Medulla oblongata (tissue), 1 donor: Measurements from ENCODE around the gene CAMK1.
A peak's percentile ranks its signal among the peaks of the same experiment; 100 is the strongest.

Experiments
- DNase-seq: peaks from one replicate; pipeline ENCODE4 v3.0.0-alpha.2; 2015; ENCODE audit errors: extremely low spot score

Gene CAMK1

DNA sequence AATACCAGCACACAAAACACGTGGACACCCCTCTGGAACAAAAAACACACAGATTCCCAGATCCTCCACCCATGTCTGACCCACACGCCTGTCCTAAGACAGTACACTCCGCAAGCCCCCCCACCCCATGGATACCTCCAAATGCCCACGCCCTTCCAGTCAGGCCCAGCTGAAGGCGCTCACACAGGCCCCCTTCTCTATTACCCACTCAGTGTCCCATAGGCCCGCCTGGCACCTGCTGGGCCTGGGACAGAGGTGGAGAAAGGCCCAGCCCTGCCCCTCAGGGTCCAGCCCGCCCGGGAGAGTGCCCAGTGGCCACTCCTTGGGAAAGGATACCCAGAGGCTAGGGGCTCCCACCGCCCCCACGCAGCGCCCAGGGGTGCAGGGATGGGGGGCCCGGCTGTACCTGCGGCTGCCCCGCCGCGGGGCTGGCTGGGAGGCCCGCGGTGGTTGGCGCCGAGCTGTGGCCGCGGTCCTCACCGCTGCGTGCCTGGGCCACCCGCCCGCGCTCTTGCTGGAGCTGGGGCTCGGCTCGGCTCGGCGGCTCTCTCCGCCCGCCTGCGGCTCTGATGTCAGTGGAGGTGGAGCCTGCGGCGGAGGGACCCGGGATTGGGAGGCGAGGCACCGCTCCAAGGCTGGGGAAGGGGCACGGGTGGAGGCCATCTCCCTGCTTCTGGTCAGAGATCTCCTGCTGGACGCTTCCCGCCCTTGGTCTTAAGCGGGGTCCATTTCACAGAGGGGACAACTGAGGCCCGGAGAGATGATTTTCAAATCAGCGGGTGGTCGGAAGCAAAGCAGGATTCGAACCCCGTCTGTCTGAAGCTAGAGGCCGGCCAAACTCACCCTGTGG, at the start of gene CAMK1:
Gene CAMK1, minus strand, starts transcription at position 522 of the 850 bp plus-strand sequence. CDS start 2,198 bp downstream, outside the sequence.
- DNase-seq, result peak; percentile 70

GRCh38 chr3:9818666-9819335, 49.1 kb upstream of the CAMK1 start:
- no peak for DNase-seq

GRCh38 chr3:9817436-9817835, 47.7 kb upstream of the CAMK1 start:
- DNase-seq, result no peak

GRCh38 chr3:9815986-9816385, 46.2 kb upstream of the CAMK1 start:
- DNase-seq, result no peak

- DNase-seq, result no peak
Observed at GRCh38 chr3:9812870-9813483, 43.2 kb upstream of the CAMK1 start.

- no peak for DNase-seq
Observed at GRCh38 chr3:9810846-9811245, 41.1 kb upstream of the CAMK1 start.

GRCh38 chr3:9810433-9810770, 40.7 kb upstream of the CAMK1 start:
- DNase-seq, result no peak

DNA sequence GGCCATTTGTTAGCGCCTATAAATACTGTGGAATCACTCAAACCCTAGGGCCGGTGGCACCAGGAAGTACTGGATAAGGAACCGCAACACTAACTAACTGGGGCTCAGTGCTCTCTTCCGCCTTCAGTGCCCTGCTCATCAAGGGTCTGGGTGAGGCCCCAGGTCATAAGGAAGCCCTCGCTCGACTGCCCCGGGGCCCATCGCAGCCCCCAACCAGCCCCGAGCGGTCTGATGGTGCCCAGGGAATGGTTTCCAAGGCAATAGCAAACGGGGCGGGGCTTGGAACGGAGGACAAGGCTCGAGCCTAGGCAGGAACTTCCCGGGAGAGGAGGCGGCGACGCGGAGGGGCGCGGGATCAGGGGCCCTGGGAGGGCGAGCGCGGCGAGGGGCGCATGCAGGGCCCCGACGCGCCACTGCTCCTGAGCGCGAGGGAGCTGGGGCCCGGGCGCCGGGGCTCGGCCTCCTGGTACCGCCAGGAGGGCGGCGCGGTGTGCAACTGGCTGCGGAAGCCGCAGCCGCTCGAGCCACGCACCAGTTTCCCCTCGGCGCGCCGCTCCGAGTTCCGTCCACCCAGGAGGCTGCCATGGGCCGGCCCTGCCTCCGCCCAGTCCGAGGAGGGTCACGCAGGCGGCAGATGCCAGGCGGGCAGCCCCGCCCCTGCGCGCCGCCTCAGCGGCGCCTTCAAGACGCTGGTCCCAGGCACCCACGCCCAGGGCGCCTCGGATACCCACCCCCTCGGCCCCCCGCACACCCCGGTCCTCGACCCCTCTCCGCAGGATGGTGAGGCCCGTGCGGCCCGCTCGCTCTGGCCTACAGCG, 40.1 kb upstream of the CAMK1 start, which contains the start of gene TTLL3:
Gene TTLL3, plus strand, starts transcription at position 648 of the 818 bp plus-strand sequence. CDS start 400 bp downstream, outside the sequence.
- peak; percentile 71 for DNase-seq

DNA sequence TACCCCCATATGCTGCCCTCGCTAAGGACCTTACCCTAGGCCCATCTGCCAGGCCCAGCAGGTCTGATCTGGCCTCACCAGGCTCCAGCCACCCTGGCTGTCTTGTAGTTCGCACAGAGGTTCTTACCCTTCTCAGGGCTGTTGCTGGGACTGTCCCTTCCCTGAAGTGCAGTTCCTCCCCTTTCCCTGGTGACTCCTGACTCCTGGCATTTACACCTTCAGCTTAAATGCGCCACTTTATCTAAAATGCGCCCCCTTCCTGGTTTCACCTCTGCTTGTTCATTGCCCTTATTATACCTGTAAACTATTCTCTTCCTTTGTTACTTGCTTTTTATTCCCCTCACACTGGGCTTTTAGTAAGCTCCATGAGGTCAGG, 39.5 kb upstream of the CAMK1 start:
- no peak for DNase-seq

DNA sequence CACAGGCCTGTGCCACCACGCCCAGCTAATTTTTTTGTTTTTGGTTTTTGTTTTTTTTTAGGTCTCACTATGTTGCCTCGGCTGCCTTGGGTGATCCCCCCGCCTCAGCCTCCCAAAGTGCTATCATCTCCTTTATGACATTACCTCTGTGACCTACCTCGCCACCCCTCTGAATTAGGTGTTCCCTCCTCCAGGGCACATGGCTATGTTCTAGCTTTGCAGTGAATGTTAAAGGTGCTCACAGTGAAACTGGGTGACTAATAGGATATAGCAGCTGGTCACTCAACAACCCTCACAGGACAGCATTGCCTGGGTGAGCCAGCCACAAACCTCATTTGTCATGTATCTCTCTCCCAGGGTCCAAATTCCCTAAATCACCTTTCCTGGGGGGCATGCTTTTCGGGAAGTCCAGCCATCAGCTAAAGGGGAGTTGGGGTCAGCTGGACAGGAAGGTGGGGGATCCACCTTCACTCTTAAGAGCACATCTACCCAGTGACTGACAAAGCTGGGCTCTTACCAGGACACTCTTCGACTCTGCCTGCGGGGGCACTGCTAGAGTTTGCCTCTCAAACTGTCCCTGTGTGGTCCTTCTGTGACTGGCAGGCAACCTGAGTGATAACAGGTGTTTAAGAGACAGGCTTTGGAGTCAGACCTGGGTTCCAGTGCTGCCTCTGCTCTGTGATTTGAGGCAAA, 38.7 kb upstream of the CAMK1 start:
- DNase-seq, result no peak

DNA sequence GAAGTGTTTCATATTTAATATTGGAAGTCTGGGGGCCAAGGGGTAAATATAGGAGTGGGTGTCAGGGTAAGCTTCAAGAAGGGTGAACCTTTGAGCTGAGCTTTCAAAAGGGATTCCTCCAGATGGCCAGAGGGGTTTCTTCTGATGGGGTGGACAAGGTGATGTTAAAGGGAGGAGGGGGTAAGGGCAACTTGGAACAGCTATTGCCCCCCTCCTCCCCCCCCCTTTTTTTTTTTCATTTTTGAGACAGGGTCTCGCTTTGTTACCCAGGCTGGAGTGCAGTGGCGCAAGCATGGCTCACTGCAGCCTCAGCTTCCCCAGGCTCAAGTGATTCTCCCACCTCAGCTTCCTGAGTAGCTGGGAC, 38.2 kb upstream of the CAMK1 start:
- DNase-seq, result no peak

GRCh38 chr3:9806688-9807589, 37.2 kb upstream of the CAMK1 start:
- no peak for DNase-seq

GRCh38 chr3:9806137-9806536, 36.4 kb upstream of the CAMK1 start:
- no peak for DNase-seq

GRCh38 chr3:9804996-9805395, 35.2 kb upstream of the CAMK1 start:
- no peak for DNase-seq

DNA sequence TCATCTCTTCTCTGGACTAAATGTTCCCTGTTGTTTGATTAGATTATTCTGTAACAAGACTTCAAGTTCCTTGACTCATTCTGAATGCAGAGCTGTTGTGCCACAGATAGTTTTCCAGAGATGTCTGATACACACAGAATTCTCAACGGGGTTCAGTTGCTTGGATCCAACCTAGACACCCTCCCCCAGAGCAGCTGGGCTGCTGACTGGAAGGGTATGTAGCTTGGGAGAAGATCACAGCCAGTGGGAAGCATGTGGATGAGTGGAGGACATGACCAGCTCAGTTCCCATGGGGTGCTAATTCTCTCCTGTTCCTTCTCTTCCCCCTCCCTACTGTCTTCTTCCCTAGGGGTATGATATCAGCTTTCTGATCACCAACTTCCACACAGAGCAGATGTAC, 33.7 kb upstream of the CAMK1 start:
- no peak for DNase-seq

DNA sequence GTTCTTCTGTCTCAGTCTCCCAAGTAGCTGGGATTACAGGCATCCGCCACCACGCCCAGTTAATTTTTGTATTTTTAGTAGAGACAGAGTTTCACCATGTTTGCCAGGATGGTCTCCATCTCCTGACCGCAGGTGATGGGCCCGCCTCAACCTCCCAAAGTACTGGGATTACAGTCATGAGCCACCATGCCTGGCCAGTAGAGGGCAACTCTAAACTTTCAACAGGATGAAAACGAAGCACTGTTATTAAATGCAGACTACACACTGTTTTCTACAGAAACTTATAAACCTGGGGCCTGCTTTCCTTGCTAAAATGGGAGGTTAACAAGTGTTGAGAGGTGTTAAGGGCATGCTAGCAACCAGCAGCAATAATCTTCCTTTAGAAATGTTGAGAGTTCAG, 30.8 kb upstream of the CAMK1 start:
- no peak for DNase-seq

DNA sequence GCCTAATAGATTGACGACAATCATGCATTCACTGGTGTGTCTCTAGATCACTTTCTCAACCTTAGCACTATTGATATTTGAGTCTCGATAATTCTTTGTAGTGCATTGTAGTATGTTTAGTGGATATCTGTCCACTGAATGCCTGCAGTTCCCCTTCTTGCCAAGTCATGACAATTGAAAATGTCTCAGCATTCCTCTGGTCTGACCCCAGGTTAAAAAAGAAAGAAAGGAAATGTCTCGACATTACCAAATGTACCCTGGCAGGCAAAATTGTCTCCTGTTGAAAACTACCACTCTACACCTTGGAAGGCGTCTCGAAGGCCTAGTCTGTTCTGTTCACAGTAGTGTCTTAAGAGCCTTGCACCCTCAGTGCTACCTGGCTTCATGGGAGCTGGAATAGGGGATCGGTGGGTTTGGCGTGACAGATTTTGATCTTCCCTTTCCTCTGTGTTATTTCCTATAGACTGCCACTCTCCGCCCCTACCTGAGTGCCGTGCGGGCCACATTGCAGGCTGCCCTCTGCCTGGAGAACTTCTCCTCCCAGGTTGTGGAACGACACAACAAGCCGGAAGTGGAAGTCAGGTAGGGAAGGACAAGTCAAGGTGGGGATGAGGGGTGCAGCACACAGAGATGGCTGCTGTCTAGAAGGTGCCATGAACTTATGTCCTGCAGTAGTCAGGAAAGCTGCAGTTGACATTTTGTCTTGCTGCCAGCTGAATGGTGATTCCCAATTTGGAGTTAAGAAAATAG, 27.6 kb upstream of the CAMK1 start:
- no peak for DNase-seq

GRCh38 chr3:9795207-9795606, 25.5 kb upstream of the CAMK1 start:
- DNase-seq, result peak; percentile 49

DNA sequence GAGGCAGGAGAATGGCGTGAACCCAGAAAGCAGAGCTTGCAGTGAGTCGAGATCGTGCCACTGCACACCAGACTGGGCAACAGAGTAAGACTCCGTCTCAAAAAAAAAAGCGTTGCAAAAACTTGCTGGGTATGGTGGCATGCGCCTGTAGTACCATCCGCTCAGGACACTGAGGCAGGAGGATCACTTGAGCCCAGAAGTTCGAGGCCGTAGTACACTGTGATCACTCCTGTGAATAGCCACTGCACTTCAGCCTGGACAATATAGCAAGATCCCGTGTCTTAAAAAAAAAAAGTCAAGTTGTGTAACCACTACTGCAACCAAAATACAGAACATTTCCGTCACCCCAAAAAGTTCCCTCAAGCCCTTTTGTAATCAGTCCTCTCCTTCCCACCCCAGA, 24.7 kb upstream of the CAMK1 start:
- DNase-seq, result no peak
